IMR-90 (cell line): ENCODE measurements around the gene FBXL13. TPM values are rescaled to one million over a fixed set of nuclear protein-coding genes. Genes with fewer than 3 reads are reported as not detected.

Source experiments
- ATAC-seq: fragments of 200-7000 bp; cut with Tn5 transposase; 2 replicates; pipeline ENCODE4 v1.9.1; 2020; ENCODE audit warnings: low read depth, mild to moderate bottlenecking, moderate library complexity
- BruUV-seq: library from RNA; stranded (reverse); fragments of 400-500 nt; replicated peaks from 2 replicates; lab custom pipeline; 2021; lab: Mats Ljungman, UMichigan
- CTCF ChIA-PET: fragments of 300-600 bp; formaldehyde crosslinking; extraction: SDS; loops from one replicate; lab custom pipeline; 2021; ENCODE audit warnings: antibody characterized with exemption; lab: Yijun Ruan, JAX
- POLR2A ChIA-PET: fragments of 300-600 bp; sonication (Branson Sonifier 250); formaldehyde crosslinking; loops from one replicate; lab custom pipeline; 2022; ENCODE audit warnings: antibody characterized with exemption; ENCODE audit not compliant: unreplicated experiment; lab: Charles Lee
- DNase-seq: peaks from one replicate; pipeline ENCODE4 v3.0.0; 2013
- H2AFZ ChIP-seq: replicated peaks from 2 replicates; pipeline ENCODE3; 2013; ENCODE audit warnings: low read length, mild to moderate bottlenecking; ENCODE audit not compliant: poor library complexity
- H2AK5ac ChIP-seq: 2 replicates; pipeline ENCODE4 v1.6.1; 2013; ENCODE audit warnings: low read depth, low read length, inconsistent platforms
- H2AK9ac ChIP-seq: replicated peaks from 2 replicates; pipeline ENCODE3; 2013; ENCODE audit warnings: mild to moderate bottlenecking, low read depth, low read length, moderate library complexity; ENCODE audit not compliant: poor library complexity
- H2BK120ac ChIP-seq: 2 replicates; pipeline ENCODE4 v1.6.1; 2013; ENCODE audit warnings: low read depth, low read length, inconsistent platforms
- H2BK15ac ChIP-seq: 3 replicates; pipeline ENCODE4 v1.6.1; 2013; ENCODE audit warnings: low read depth, low read length, inconsistent platforms
- H2BK20ac ChIP-seq: 2 replicates; pipeline ENCODE4 v1.6.1; 2013; ENCODE audit warnings: low read depth, mild to moderate bottlenecking, inconsistent platforms, low read length, moderate library complexity
- H2BK5ac ChIP-seq: 2 replicates; pipeline ENCODE4 v1.6.1; 2013; ENCODE audit warnings: mild to moderate bottlenecking, low read depth, low read length, inconsistent platforms; ENCODE audit not compliant: poor library complexity, severe bottlenecking
- H3K14ac ChIP-seq: replicated peaks from 2 replicates; pipeline ENCODE4 v1.6.1; 2013; ENCODE audit warnings: low read depth, low read length, inconsistent platforms
- H3K18ac ChIP-seq: 2 replicates; pipeline ENCODE4 v1.6.1; 2013; ENCODE audit warnings: low read depth, low read length, control low read depth
- H3K23ac ChIP-seq: 2 replicates; pipeline ENCODE4 v1.6.1; 2013; ENCODE audit warnings: low read depth, low read length, inconsistent platforms
- H3K27ac ChIP-seq: 2 replicates; pipeline ENCODE4 v1.5.1; 2013; ENCODE audit warnings: mild to moderate bottlenecking, control low read depth, low read length; ENCODE audit not compliant: insufficient read depth
- H3K27me3 ChIP-seq: 2 replicates; pipeline ENCODE4 v1.6.1; 2013; ENCODE audit warnings: low read length; ENCODE audit not compliant: control insufficient read depth, insufficient read depth
- H3K36me3 ChIP-seq: 2 replicates; pipeline ENCODE4 v1.6.1; 2013; ENCODE audit warnings: low read length, mixed read lengths; ENCODE audit not compliant: control insufficient read depth, insufficient read depth
- H3K4ac ChIP-seq: 2 replicates; pipeline ENCODE4 v1.6.1; 2013; ENCODE audit warnings: low read depth, low read length, inconsistent platforms
- H3K4me1 ChIP-seq: 2 replicates; pipeline ENCODE4 v1.6.1; 2013; ENCODE audit warnings: low read length, mixed read lengths; ENCODE audit not compliant: control insufficient read depth, insufficient read depth
- H3K4me2 ChIP-seq: 2 replicates; pipeline ENCODE4 v1.6.1; 2013; ENCODE audit warnings: low read depth, mild to moderate bottlenecking, control low read depth, low read length, moderate library complexity
- H3K4me3 ChIP-seq: 2 replicates; pipeline ENCODE4 v1.5.1; 2013; ENCODE audit warnings: low read depth, mild to moderate bottlenecking, control low read depth, low read length, moderate library complexity; ENCODE audit not compliant: insufficient read depth
- H3K56ac ChIP-seq: 2 replicates; pipeline ENCODE4 v1.6.1; 2013; ENCODE audit warnings: low read length, inconsistent platforms; ENCODE audit not compliant: insufficient read depth; ENCODE audit errors: extremely low read depth
- H3K79me1 ChIP-seq, 2 experiments: 2 replicates each; pipeline ENCODE4 v1.6.1; 2013; ENCODE audit warnings: low read length in 2 of 2, inconsistent platforms in 1 of 2, low read depth in 1 of 2
- H3K9ac ChIP-seq: 2 replicates; pipeline ENCODE4 v1.6.1; 2013; ENCODE audit warnings: low read depth, low read length, control low read depth
- H3K9me1 ChIP-seq: 2 replicates; pipeline ENCODE4 v1.6.1; 2013; ENCODE audit warnings: low read length, inconsistent platforms; ENCODE audit not compliant: insufficient read depth
- H3K9me3 ChIP-seq: 2 replicates; pipeline ENCODE4 v1.6.1; 2013; ENCODE audit warnings: low read length; ENCODE audit not compliant: control insufficient read depth, insufficient read depth
- H4K20me1 ChIP-seq: 2 replicates; pipeline ENCODE4 v1.6.1; 2013; ENCODE audit warnings: low read length, inconsistent platforms; ENCODE audit not compliant: insufficient read depth
- H4K5ac ChIP-seq: 2 replicates; pipeline ENCODE4 v1.6.1; 2013; ENCODE audit warnings: mild to moderate bottlenecking, low read depth, low read length, control low read depth
- H4K8ac ChIP-seq, 2 experiments: 2 replicates each; pipeline ENCODE4 v1.6.1; 2013; ENCODE audit warnings: low read depth in 2 of 2, low read length in 2 of 2, control low read depth in 1 of 2, inconsistent platforms in 1 of 2
- H4K91ac ChIP-seq: 2 replicates; pipeline ENCODE4 v1.6.1; 2013; ENCODE audit warnings: low read depth, low read length, inconsistent platforms; ENCODE audit not compliant: insufficient read depth
- BHLHE40 ChIP-seq: fragments of 150-350 bp; IDR thresholded peaks from 2 replicates; pipeline ENCODE4 v1.6.1; 2016; ENCODE audit warnings: mild to moderate bottlenecking, low read depth, low read length
- CHD1 ChIP-seq: IDR thresholded peaks from 2 replicates; pipeline ENCODE4 v1.6.1; 2012; ENCODE audit warnings: low read depth, low read length, improper control_type of control experiment
- CTCF ChIP-seq: conservative IDR thresholded peaks from 2 replicates; pipeline ENCODE4 v1.5.1; 2012; ENCODE audit warnings: mild to moderate bottlenecking, low read depth, low read length, improper control_type of control experiment
- USF2 ChIP-seq: fragments of 150-350 bp; IDR thresholded peaks from 2 replicates; pipeline ENCODE4 v1.6.1; 2017; ENCODE audit warnings: mild to moderate bottlenecking, antibody characterized with exemption, low read length, low read depth
- WGBS, 2 experiments: methylation state at CpG; one replicate each; pipeline versions ENCODE4 v1.1.5 to v1.1.7; 2013; ENCODE audit warnings: missing lambda C conversion rate in 2 of 2; ENCODE audit not compliant: insufficient read length in 1 of 2; ENCODE audit errors: extremely low coverage in 2 of 2; 5-methylcytosine and 5-hydroxymethylcytosine counted together
- dilution Hi-C: fragments of 300-500 bp; cut with HindIII; formaldehyde crosslinking; loops from one replicate; pipeline ENCODE4 v1.14.3; 2018; ENCODE audit warnings: low sequenced_read_pairs; ENCODE audit not compliant: unreplicated experiment
- in situ Hi-C: fragments of 300-500 bp; cut with MboI; formaldehyde crosslinking; loops from 3 replicates; pipeline ENCODE4 v1.14.3; 2019; ENCODE audit warnings: low sequenced_read_pairs, inconsistent platforms, mixed read lengths
- intact Hi-C: fragments of 100-400 bp; cut with micrococcal nuclease; formaldehyde crosslinking; loops from 2 replicates; pipeline ENCODE4 v1.10.0; 2022
- polyA plus RNA-seq, 3 experiments: library from polyadenylated mRNA; depleted of rRNA; stranded (reverse); fragments of >200 nt; gene quantifications; 2 replicates each; pipeline ENCODE4 v1.2.3, GENCODE V29; 2012; ENCODE audit warnings: low replicate concordance in 1 of 3
- total RNA-seq: library from RNA; depleted of rRNA; stranded (reverse); fragments of >200 nt; gene quantifications from 2 replicates; pipeline ENCODE4 v1.2.3, GENCODE V29; 2012

Gene FBXL13
- total and polyA plus RNA-seq, 2 of the 4 experiments (the other 2 are of a cell fraction), result 0.24 to 0.36 TPM

- in situ Hi-C loops, result no loop called here
- no TSS peak for BruUV-seq
- no peaks in the 10 kb centered on the region for H3K79me1 ChIP-seq
- ChIA-PET POLR2A (no interaction called here), CTCF (no interaction called here)
- dilution Hi-C loops, result no loop called here
- no peak overlapping the region for H3K9ac ChIP-seq
- H4K20me1 ChIP-seq, result no peaks in the 10 kb centered on the region
- H3K4me2 ChIP-seq, result no peak overlapping the region
- H3K4ac ChIP-seq, result no peak overlapping the region
- no peaks in the 10 kb centered on the region for H3K36me3 ChIP-seq
- no peak for TF ChIP-seq CHD1
- no peak for TF ChIP-seq CTCF
- no peak for TF ChIP-seq BHLHE40
- no peak for TF ChIP-seq USF2
- no peaks in the 10 kb centered on the region for H3K9me1 ChIP-seq
- H3K18ac ChIP-seq, result no peak overlapping the region
- H2AK9ac ChIP-seq, result no peak overlapping the region
- no peaks in the 10 kb centered on the region for H3K9me3 ChIP-seq
- H3K4me1 ChIP-seq, result no peaks in the 10 kb centered on the region
- no peak overlapping the region for H4K91ac ChIP-seq
- intact Hi-C loops, result no loop called here
- H2BK5ac ChIP-seq, result no peak overlapping the region
- no peak overlapping the region for H3K27ac ChIP-seq
- no peak overlapping the region for H3K56ac ChIP-seq
- WGBS, 2 experiments, result no CpG with 5 or more reads among the region's 2 CpGs
- no peak overlapping the region for H4K8ac ChIP-seq
- no peak overlapping the region for H2BK120ac ChIP-seq
- H3K27me3 ChIP-seq, result no peaks in the 10 kb centered on the region
- H3K14ac ChIP-seq, result 0 out of 2 replicates have a peak overlapping the region, but pooled peaks have one; percentile 52
- H2BK15ac ChIP-seq, result no peak overlapping the region
- no peak overlapping the region for H4K5ac ChIP-seq
- ATAC-seq (no peak), DNase-seq (no peak)
- no peak overlapping the region for H2AK5ac ChIP-seq
- no peak overlapping the region for H2AFZ ChIP-seq
- no peak overlapping the region for H3K23ac ChIP-seq
- no peak overlapping the region for H2BK20ac ChIP-seq
- H3K4me3 ChIP-seq, result no peak overlapping the region
Observed at GRCh38 chr7:102845346-102845745, 229.2 kb downstream of the FBXL13 start.
